Fibroblast of pulmonary artery (primary cell): Measurements from ENCODE around the gene ATG9B.

Experiments
- DNase-seq: peaks from one replicate; pipeline ENCODE4 v3.0.0-alpha.2; 2010; ENCODE audit warnings: low read depth
- H3K4me3 ChIP-seq: replicated peaks from 2 replicates; pipeline ENCODE4 v1.5.1; 2011; ENCODE audit warnings: low read depth, mild to moderate bottlenecking, control low read depth, low read length, moderate library complexity
- TF ChIP-seq, protein P1 (sequence below): IDR thresholded peaks from 2 replicates; pipeline ENCODE4 v1.5.1; 2011; ENCODE audit warnings: mild to moderate bottlenecking, control low read depth, low read length, inconsistent platforms; ENCODE audit errors: missing control alignments

Gene ATG9B

GRCh38 chr7:150974468-150975391 lies 49.6 kb downstream of the ATG9B start:
- DNase-seq = no peak
- TF ChIP-seq, protein P1, sequence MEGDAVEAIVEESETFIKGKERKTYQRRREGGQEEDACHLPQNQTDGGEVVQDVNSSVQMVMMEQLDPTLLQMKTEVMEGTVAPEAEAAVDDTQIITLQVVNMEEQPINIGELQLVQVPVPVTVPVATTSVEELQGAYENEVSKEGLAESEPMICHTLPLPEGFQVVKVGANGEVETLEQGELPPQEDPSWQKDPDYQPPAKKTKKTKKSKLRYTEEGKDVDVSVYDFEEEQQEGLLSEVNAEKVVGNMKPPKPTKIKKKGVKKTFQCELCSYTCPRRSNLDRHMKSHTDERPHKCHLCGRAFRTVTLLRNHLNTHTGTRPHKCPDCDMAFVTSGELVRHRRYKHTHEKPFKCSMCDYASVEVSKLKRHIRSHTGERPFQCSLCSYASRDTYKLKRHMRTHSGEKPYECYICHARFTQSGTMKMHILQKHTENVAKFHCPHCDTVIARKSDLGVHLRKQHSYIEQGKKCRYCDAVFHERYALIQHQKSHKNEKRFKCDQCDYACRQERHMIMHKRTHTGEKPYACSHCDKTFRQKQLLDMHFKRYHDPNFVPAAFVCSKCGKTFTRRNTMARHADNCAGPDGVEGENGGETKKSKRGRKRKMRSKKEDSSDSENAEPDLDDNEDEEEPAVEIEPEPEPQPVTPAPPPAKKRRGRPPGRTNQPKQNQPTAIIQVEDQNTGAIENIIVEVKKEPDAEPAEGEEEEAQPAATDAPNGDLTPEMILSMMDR = no peak
- peak overlapping the region; percentile 12 for H3K4me3 ChIP-seq

DNA sequence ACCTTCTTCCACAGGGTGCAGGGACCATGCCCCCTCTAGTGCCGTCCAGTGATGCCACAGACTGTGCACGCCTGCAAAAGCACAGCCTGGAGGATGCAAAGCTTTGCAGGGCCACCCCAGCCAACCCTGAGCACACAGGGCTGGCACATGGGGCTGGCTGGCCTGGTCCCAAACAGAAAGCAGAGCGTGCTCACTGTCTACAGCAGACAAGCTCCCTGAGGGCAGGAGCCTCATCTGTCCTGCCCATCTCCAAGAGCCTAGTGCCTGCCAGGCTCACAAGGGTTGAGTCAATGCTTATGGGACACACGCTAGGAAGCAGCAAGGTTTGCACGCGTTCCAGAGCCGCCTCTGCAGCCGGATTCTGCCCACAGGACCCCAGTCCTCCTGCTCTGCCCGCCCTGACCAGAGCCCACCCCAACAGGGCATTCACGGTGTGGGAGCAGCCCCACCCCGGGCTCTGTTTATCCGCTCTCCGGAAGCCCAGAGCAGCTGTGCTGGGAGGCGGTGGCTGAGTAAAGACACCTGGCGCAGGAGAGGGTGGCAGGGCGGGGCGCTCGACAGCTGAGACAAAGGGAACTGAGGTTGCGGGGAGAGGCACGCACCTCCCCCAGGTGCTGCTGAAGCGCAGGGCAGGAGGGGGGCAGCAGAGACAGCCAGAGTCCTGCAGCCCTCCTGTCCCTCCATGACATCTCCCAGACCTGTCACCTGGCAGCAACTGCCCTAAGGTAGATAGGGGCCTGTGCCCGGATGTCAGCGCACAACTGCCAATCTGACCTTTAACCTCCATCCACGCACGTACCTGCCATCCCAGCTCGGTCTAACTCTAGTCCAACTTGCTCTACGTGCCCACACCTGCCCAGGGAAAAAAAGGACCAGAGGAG lies 50.5 kb downstream of the ATG9B start:
- no peak for DNase-seq
- TF ChIP-seq, protein P1 = no peak
- no peak overlapping the region for H3K4me3 ChIP-seq

- no peak for DNase-seq
- no peak overlapping the region for H3K4me3 ChIP-seq
- TF ChIP-seq, protein P1 = no peak
Observed at GRCh38 chr7:150972741-150973140, 51.6 kb downstream of the ATG9B start.

GRCh38 chr7:150972023-150972468 lies 52.2 kb downstream of the ATG9B start:
- H3K4me3 ChIP-seq = no peak overlapping the region
- TF ChIP-seq, protein P1 = no peak
- no peak for DNase-seq

GRCh38 chr7:150971242-150972022 lies 52.9 kb downstream of the ATG9B start:
- H3K4me3 ChIP-seq = no peak overlapping the region
- no peak for DNase-seq
- TF ChIP-seq, protein P1 = no peak

DNA sequence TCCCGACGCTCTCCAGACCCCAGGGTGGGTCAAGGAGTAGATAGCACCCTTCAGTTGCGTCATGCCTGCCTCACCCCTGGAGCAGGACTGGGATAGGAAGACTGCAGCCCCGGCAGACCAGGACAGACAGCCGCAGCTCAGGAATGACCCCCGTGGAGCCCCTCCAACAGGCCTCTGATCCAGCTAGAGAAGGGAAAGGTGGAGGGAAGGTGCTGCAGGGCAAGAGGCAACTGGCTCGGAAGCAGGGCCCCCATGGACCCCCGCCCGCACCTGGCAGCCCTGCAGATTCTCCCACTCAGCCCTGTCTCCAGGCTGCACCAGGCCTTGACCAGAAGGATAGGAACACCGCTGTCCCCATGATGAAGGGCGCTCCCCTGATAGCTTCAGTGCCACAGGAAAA lies 53.9 kb downstream of the ATG9B start:
- no peak overlapping the region for H3K4me3 ChIP-seq
- TF ChIP-seq, protein P1 = no peak
- DNase-seq = no peak
